GM21717 (cell line): ENCODE measurements around the gene PTPN14.
"Not testable (repeated sequence)": the region's sequence is repeated elsewhere in the genome, so short reads cannot be mapped to it uniquely, and the experiment has no call there.

Experiments used
- ATAC-seq: cut with Tn5 transposase; IDR thresholded peaks from one replicate; pipeline ENCODE4 v1.9.1; 2021; ENCODE audit warnings: mild to moderate bottlenecking, moderate library complexity; ENCODE audit not compliant: unreplicated experiment

The PTPN14 gene

DNA sequence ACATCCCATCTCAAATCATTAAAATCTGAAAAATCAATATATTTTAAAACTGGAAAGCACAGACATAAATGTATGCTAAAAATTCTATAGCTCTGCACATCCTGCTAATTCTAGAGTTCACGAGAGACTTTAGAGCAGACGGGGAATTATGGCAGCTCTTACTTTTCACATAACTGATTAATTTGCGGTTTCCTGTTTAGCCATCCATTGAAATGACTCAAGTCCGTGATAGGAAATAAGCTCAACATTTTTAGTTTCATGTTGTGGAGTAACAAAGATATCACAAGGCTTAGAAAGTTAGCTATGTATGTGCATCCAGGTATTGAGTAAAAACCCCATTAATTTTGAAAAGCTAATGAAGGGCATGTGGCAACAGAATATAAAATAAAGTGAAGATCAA lies 147.2 kb downstream of the PTPN14 start:
- ATAC-seq, result no peak

- ATAC-seq, result no peak
Observed at GRCh38 chr1:214403431-214403830, 148.0 kb downstream of the PTPN14 start.

GRCh38 chr1:214402613-214403083 lies 148.8 kb downstream of the PTPN14 start:
- ATAC-seq, result no peak

DNA sequence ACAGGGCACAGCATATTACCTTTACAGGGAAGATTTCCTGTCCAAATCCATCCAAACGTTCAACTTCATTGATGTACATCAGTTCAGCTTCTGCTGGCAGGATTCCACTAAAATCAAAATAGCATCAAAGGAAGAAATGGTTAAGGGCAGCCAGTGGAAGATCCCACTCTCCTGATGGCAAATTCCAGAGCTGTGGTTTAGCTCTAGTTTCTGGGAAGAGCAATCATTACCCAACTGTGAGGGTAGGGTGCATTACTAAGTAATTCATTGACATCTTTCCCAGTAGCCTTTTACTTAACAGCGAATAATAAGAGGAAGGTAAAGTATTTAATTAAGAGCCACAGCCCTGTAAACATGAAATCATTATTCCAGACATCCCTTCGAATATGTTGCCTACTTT lies 149.7 kb downstream of the PTPN14 start:
- ATAC-seq, result no peak

GRCh38 chr1:214400131-214400530 lies 151.3 kb downstream of the PTPN14 start:
- ATAC-seq, result no peak

- no peak for ATAC-seq
Observed at GRCh38 chr1:214398490-214398889, 152.9 kb downstream of the PTPN14 start.

GRCh38 chr1:214397497-214397896 lies 153.9 kb downstream of the PTPN14 start:
- no peak for ATAC-seq

GRCh38 chr1:214396330-214396729 lies 155.1 kb downstream of the PTPN14 start:
- ATAC-seq, result no peak

- not testable (repeated sequence) for ATAC-seq
Observed at GRCh38 chr1:214394569-214394968, 156.8 kb downstream of the PTPN14 start.

- ATAC-seq, result no peak
Observed at GRCh38 chr1:214393086-214393485, 158.3 kb downstream of the PTPN14 start.

DNA sequence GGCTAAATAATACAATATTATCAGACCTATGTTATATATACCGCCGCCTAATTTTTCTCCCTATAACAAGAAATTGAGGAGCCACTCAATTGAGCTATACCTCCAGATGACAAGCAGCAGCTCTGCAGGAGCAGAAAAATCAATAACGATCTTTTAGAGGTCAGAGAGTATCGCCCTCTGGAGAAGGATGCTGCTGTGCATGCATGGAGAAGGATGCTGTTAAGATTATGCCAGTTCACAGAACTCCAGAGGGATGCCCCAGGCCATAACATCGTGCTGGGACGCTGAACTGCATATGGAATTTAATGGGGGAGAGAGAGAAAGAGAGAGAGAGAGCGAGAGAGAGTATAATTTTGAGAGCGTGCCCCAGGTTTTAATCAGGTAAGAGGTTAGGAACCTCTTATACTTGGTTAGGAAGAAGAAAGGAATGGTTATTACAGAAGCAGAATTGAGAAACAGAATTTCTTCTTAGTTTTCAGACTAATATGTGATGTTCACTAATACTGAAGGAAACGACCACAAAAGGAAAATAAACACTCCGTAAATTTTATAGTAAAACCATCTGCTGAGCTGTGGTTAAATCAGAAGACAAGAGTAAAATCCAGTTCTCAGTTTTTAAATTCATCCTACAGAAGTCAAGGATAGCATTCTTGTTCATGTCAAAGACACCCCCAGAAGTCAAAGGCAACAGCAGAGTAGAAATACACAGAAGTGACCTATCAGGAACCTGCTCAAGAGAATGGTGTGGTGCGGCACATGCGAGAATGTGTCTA lies 159.3 kb downstream of the PTPN14 start:
- no peak for ATAC-seq

DNA sequence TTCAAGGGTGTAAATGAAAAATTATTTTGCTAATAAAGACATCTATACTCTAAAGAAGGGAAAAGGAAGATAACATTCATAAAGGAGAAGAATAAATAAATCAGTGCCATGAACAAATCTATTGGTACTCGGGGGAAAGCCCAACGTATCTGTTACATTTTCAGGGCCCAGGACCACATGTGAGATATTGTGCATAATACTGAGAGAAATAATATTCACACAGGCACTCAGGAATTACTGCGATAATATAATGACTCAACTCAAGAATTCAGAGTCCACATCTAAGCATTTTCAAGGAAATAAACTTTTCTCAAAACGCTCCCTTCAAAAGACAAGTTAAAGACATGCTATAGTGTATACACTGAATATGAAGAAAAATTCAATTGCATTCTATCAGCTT lies 161.7 kb downstream of the PTPN14 start:
- no peak for ATAC-seq

- ATAC-seq, result no peak
Observed at GRCh38 chr1:214386747-214387146, 164.7 kb downstream of the PTPN14 start.

DNA sequence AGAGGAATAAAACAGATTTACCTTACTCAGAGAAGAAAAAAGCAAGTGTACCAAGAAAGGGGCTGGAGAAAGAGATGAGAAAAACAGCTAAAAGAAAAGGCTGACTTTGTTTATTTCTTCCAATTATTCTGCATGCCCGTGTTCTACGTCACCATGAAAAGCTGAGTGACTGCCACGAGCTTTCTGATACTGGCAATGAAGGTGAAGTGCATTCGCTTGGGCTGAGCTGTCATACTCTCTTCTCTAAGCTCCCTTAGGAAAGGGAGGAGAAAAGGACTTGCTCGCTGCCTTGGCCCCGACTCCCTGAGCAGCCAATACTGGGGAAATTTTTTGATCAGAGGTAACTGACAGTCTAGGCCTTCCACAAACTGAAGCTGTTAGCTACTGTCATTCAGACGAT lies 165.1 kb downstream of the PTPN14 start:
- no peak for ATAC-seq

- no peak for ATAC-seq
Observed at GRCh38 chr1:214385428-214385827, 166.0 kb downstream of the PTPN14 start.

DNA sequence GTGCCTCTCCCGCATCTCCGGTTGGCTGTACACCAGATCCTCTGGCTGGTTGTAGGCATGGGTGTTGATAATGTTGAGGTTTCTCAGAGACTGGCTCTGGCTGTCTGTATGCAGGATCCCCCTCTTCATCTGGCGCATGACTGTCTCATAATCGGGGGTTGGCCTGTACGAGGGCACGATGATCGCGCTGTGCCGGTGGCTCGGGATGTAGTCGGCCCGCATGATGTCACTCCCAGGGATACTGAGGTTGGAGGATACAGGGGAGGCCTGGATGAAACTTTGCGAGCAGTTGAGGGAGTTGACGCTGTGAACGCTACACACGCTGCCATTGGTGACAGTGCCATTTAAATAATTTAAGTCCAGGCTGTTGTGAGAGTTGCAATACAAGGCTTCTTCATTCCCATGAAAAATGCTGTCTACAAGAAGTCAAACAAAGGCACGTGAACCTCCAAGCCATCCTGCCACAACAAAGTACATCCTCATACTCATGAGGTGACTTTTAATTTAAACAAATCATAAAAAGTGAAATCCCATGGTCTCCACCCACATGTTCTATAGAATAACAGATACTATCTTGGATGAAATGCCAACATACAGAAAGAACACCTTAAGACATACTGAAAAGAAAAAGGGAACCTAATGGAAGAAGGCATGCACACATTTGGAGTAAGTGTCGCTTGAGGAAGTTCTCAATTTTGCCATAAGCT lies 166.9 kb downstream of the PTPN14 start:
- no peak for ATAC-seq

DNA sequence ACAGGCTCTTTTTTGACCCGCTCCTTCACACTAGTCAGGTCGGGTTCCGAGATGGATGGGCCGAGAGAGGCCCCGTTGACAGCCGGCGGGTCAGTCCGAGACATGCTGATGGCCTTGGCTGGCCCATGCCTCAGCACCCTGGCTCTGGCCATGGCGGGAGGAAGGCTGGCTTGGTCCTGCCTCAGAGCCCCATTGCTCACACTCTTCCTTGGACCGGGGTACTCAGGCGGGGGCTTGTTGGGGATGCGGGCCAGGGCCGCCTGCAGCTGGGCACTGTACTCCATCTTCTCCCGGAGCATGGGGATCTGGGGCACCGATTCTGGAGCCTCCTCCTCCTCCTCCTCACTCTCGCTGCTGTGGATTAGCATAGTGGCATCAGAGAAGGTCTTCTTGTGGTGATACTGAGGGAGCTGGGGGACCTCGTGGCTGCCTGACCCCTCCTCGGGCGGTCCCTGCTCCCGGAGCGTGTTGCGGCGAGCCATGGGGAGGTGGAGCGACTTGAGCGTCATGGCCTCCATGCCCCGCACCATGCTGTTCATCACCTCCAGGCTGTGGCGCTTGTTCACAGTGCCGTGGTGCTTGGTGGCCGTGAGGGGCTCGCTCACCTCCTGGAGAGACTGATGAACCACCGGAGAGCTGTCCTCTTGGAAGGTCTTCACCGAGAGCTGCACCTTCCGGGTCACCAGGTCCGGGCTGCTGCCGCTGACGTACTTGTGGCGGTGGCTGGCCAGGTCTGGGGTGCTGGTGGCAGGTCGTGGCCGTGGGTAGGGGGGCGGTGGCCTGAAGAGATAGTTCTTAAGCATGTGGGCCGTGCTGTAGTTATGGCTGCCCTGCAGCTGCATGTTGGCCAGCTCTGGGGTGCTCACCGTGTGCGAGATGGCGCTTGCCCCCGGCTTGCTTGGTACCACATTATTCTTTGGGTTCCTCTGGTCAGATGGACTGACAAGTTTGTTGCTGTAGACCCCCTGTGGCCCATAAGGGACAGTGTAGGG lies 167.7 kb downstream of the PTPN14 start:
- ATAC-seq, result no peak

GRCh38 chr1:214380986-214381695 lies 170.3 kb downstream of the PTPN14 start:
- no peak for ATAC-seq

DNA sequence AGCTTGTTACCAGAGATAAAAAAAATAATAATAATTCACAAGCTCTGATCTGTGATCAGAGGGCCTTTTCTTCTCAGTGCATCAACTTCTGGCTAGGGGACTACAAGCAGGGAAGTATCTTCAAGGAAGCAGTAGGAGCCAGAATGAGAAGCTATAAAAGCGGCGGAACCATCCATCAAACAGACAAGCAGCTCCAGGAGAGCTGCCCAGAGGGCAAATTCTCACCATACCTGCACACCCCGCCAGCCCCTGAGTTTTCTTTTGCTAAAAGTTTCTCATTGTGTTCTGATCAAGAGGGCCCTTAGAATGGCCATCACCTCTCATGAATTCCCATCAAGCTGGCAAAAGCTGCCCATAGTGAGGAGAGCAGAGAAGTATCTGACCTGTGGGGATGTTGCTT lies 171.0 kb downstream of the PTPN14 start:
- ATAC-seq, result no peak

GRCh38 chr1:214379236-214379970 lies 172.0 kb downstream of the PTPN14 start:
- no peak for ATAC-seq
